NCI-H446 (cell line): ENCODE data around the gene SMPD4.
"Not testable (repeated sequence)": the region's sequence is repeated elsewhere in the genome, so short reads cannot be mapped to it uniquely, and the experiment has no call there.

Experiments
- DNase-seq, 2 experiments: peaks; one replicate each; lab custom pipeline; 2025; lab: John Stamatoyannopoulos, UW

The SMPD4 gene, protein sequence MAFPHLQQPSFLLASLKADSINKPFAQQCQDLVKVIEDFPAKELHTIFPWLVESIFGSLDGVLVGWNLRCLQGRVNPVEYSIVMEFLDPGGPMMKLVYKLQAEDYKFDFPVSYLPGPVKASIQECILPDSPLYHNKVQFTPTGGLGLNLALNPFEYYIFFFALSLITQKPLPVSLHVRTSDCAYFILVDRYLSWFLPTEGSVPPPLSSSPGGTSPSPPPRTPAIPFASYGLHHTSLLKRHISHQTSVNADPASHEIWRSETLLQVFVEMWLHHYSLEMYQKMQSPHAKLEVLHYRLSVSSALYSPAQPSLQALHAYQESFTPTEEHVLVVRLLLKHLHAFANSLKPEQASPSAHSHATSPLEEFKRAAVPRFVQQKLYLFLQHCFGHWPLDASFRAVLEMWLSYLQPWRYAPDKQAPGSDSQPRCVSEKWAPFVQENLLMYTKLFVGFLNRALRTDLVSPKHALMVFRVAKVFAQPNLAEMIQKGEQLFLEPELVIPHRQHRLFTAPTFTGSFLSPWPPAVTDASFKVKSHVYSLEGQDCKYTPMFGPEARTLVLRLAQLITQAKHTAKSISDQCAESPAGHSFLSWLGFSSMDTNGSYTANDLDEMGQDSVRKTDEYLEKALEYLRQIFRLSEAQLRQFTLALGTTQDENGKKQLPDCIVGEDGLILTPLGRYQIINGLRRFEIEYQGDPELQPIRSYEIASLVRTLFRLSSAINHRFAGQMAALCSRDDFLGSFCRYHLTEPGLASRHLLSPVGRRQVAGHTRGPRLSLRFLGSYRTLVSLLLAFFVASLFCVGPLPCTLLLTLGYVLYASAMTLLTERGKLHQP

DNA sequence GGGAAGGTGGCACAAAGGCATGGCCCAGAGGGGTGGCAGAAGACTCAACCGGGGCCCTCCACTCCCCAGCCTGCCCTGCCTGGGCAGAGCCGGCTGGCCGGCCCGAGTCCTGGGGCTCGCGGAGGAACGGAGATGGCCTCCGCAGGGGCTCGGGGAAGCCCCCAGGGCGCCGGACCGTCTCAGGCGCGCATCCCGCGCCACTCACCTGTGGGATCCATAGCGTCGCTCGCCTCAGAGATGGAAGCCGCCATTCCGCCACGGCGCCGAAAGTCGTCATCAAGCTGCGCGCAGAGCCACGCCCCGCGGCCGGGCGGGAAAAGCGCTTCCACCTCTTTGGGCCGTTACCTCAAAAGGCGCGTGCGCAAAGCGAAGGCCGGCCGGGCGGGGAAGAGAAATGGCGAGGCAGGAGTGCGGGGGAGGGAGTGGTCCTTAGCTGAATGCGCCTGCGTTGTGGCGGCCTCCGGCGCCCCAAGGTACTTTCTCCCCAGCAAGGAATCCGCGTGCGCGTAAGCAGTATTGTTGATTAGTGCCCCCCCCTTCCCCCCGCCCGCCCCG is at the start of gene SMPD4:
TSS of gene SMPD4 (minus strand) at position 278 of the 555 bp plus-strand sequence. CDS start 5,010 bp downstream, outside the sequence.
- peak; percentile 90 to 96 for DNase-seq

DNA sequence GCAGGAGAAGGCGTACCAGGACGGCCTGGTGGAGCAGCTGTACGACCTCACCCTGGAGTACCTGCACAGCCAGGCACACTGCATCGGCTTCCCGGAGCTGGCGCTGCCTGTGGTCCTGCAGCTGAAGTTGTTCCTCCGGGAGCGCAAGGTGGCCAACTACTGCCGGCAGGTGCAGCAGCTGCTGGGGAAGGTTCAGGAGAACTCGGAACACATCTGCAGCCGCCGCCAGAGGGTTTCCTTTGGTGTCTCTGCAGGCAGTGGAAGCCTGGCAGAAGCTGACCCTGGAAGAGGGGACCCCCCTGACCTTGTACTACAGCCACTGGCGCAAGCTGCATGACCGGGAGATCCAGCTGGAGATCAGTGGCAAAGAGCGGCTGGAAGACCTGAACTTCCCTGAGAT is 49.5 kb upstream of the SMPD4 start:
- not testable (repeated sequence) for DNase-seq

DNA sequence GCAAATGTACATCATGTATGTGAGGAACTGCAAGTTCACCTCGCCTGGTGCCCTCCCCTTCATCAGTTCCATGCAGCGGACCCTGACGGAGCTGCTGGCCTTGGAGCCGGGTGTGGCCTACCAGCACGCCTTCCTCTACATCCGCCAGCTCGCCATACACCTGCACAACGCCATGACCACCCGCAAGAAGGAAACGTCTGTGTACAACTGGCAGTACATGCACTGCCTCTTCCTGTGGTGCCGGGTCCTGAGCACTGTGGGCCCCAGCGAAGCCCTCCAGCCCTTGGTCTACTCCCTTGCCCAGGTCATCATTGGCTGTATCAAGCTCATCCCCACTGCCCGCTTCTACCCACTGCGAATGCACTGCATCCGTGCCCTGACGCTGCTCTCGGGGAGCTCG is 49.0 kb upstream of the SMPD4 start:
- DNase-seq, result not testable (repeated sequence)

DNA sequence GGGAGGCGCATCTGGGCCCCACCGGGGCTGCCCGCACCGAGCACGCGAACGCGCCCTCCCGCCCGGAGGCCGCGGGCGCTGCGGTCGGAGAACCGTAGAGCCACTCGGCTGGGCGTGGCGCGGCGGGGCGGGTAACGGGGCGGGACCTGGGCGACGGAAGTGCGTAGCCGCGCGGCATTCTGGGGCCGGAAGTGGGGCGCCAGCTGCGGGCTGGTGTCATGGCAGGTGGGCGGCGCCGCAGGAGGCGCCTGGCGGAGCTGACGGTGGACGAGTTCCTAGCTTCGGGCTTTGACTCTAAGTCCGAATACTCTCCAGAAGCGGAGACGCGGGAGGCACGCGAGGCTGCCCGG is 47.7 kb upstream of the SMPD4 start:
- not testable (repeated sequence) for DNase-seq

DNA sequence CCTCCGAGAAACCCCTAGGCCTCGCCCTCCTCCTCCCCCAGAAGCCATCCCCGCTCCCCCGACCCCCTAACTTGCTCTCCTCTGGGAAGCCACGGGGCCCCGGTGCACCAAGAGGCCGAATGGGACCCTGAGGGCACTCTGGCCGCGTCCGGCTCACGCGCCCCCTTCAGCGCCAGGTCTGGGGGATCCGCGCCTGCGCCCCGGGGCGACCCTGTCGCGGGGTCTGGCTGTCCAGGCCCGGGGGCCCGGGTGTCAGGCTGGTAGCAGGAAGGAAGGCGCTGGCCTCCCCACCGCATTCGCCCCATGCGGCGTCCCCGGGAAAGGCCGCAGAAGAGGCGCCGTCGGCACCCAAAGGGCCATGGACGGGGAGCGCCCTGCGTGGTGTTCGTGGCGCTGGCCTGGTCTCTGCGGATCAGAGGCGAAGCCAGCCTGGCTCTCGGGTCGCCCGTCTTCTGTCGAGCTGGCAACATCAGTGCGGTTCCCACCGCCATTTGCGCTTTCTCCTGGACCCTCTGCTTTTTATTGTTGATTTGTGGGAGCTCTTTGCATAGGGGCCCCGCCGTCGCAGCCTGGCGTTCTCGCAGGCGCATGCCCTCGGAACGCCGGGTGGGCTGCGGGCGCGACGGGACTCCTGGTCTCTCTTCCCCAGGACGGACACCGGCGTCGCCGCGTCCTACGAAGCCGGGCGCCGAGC is 47.2 kb upstream of the SMPD4 start:
- DNase-seq, result not testable (repeated sequence)

DNA sequence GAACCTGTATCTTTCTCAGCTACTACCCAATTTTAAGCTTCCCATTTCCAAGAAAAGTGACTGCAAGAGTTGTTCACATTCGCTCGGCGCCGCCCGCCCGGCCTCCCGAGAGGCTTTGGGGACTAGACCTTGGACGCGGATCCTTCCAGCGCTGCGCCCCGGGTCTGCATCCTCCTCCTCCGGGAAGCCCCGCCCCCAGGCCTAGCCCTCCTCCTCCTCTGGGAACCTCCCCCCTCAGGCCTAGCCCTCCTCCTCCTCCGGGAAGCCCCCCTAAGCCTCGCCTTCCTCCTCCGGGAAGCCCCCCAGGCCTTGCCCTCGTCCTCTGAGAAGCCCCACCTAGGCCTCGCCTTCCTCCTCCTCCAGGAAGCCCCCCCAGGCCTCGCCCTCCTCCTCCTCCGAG is 46.6 kb upstream of the SMPD4 start:
- not testable (repeated sequence) for DNase-seq

DNA sequence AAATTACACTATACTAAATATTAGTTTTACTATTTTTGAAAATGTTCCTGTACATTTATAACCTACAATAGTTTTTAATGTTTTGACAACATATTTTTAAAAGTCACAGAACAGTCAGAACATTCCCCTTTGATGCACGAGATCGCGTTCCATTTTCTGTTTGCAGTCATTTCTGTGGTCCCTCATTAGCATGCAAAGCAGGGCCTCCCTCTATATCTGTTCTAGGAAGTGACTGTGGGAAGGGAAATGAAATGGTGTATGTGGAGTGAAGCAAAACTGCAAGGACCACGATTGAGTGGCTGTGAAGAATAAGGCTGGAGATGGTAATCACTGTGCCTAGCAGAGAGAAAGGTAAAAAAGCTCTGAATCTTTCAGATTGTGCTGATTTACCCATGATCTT is 41.1 kb upstream of the SMPD4 start:
- not testable (repeated sequence) for DNase-seq

DNA sequence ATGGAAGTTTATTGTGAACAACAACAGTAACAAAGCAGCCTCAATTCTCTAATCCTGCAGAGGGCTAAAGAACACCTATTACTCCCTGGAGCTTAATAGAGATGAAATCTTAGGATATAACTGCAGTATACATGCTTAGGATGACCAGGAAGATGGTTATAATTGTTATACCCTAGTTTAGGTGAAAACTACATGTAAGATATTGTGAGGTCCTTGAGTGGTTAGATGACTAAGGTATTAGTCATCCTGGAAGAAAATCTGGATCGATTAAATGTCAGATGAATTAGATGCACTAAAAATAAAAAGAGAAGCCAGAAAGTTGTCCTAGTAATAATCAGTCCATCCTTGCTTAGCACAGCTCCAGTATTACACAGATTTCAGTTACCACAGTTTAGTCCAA is 39.1 kb upstream of the SMPD4 start:
- not testable (repeated sequence) for DNase-seq

DNA sequence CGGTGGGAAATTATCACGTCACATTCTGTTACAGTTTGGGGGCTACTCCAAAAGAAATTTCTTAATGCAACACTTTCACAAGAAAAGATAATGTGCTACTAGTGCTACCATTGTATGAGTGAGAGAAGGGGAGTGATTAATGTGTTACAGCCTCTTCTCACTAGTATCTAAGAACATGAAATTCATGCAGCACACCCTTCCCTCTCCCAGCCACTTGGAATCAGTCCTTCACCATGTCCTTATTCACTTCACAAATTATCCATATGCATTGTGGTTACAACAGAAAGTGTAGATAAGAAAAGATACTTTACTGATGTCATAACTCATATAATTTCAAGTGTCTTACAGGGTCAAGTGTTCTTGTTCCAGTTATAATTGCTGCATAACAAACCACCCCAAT is 37.7 kb upstream of the SMPD4 start:
- not testable (repeated sequence) for DNase-seq

DNA sequence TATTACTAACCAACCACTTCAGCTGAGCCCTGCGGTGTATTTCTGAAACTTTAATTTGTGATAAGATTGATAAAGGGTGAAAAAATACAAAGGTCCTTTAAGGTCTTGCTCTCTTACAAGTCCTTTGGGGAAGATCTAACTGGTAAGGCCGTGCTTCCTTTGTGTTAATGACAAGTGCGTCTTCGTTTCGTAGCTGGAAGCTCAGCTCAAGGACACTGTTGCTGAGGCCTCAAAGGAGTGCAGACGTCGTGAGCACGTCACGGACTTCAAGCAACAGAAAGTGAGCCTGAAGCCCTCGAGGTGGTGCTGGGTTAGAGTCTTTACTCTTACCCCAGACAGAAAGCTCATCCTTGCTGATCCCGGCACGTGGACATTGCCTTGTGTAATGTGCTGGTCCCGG is 25.6 kb upstream of the SMPD4 start:
- not testable (repeated sequence) for DNase-seq

DNA sequence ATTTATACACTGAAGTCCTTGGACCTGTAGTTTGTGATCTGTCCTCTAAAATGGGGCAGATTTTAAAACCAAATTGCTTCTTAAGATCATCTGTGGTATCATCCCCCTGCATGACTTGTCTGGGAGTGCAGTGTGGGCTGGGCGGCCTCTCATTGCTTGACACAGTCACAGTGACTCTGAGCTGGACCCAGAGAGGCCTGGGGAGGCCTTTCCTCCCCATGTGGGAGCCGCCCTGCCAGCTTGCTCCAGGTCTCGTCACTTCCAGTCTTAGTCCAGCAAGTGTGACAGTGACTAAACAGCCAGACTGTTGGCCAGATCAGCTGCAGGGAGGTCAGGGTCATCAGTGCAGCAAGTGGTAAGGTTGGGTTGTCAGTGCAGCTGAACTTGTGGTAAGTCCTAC is 21.7 kb upstream of the SMPD4 start:
- not testable (repeated sequence) for DNase-seq

DNA sequence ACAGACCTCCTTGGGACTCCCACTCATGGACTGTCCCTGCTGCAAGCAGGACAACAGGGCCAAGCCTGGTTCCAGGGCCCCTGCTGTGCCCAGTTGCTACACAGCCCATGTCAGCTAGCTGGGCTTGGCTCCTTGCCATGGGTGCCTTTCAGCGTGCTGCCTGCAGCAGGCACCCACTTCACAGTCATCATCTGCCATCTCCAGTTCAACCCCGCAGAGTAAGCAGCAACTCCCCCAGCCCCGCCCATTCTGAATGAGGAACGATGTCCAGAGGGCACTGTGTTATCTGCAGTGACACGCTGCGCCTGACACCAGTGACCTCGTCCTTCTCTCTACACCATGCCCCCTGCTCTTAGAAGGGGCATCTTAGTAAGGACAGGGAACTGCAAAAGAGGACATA is 21.1 kb upstream of the SMPD4 start:
- not testable (repeated sequence) for DNase-seq

DNA sequence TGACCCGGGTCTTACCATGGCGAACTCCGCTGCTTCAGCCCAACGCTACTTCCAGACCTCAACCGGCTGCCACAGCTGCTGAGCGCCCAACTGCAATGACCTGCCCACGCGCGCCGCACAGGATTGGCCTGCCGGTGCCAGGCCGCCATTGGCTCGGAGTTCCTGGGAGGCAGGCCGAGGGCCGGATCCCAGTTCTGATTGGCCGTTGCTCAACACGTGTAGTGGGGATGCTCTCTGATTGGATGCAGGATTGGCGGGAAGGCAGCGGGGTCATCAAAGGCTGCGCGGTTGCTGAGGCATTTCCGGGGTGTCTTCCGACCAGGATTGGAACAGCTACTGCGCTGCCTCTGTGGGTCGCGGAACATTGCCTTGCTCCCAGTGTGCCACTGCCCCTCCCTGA is 16.9 kb upstream of the SMPD4 start, which contains the start of gene TUBA3E:
TSS of gene TUBA3E (minus strand) at position 97 of the 400 bp plus-strand sequence. CDS start at position 18, 79 bp downstream.
- no peak for DNase-seq

DNA sequence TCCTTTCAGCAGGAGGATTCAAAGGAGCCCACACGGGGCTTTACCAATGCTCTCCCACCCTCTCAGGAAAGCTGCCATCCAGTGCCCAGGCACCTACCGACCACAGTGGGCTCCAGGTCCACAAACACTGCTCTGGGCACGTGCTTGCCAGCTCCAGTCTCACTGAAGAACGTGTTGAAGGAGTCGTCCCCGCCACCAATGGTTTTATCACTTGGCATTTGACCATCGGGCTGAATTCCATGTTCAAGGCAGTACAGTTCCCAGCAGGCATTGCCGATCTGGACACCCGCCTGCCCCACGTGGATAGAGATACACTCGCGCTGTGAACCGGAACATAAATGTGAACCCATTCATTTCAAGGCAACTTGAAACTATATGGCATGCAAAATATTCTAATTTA is 14.7 kb upstream of the SMPD4 start:
- not testable (repeated sequence) for DNase-seq

DNA sequence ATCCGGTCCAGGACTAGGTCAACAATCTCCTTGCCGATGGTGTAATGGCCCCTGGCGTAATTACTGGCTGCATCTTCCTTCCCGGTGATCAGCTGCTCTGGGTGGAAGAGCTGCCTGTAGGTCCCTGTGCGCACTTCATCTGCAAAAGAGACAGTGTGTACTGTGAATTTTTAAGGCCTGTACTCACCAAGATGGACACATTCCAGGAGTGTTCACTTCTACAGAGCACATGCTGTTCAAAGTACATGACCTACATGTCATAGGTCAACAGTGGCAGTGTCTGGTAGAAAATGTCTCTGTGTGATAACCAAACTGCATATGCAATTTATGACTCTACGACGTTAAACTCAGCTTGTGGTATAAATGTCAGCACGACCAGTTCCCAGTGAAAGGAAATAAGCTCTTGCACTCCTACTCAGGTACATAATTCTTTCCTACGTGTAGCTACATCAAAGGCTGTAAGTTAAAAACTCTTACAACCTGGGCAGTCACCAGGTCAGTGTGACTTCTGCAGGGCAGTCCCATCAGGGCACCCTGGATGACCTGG is 13.8 kb upstream of the SMPD4 start:
- not testable (repeated sequence) for DNase-seq

DNA sequence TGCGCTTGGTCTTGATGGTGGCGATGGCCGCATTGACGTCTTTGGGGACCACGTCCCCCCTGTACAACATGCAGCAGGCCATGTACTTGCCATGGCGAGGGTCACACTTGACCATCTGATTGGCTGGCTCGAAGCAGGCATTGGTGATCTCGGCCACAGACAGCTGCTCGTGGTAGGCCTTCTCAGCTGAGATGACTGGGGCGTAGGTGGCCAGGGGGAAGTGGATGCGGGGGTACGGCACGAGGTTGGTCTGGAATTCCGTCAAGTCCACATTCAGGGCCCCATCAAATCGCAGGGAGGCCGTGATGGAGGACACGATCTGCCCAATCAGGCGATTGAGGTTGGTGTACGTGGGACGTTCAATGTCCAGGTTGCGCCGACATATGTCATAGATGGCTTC is 12.4 kb upstream of the SMPD4 start:
- not testable (repeated sequence) for DNase-seq

DNA sequence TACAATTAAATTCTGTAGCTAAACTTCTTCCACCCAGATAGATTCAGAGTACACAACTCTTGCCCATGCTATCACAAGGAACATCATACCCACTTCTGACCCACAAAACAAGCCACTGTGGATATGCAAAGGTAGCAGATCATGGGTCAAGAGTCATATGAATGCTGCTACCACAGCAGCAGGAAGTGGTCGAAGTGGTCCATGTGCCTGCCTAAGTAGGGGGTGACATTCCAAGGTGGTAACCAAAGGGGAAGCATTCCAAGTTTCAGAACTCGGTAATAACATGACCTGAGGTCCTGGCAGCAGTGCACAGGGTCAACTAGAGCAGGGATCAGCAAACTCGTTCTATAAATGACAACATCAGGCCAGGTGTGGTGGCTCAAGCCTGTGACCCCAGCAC is 11.0 kb upstream of the SMPD4 start:
- not testable (repeated sequence) for DNase-seq

DNA sequence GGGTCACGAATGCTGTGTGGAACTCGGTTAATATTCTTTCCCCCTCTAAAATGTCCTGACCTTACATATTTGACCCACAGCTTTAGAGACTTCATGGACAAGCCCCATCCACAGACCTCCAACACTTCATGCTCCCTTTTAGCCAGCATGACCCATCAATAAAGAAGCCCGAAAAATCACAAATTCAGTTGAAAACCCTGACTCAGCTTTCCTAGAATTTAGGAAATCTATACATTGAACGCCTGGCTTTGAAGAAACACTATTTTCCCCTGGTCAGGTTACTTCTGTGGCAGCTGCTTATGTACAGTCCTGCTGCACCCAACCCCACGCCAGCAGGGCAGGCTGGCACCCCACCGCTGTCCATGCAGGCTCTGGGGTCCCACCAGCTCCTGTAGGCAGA is 9.9 kb upstream of the SMPD4 start:
- not testable (repeated sequence) for DNase-seq

DNA sequence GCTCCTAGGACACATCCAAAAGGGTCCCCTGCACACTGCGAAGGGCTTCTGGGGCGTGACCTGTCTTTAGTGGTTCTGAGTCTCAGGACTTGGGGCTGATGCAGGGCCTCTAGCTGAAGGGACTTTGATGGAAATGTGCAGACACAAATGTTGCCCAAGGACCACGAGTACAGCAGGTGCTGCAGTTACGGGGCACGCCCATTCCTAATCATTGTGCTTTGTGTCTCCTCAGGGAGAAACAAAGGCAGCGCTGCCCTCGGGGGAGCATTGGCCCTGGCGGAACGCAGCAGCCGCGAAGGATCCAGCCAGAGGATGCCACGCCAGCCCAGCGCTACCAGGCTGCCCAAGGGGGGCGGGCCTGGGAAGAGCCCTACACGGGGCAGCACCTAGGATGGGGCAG is 8.8 kb upstream of the SMPD4 start:
- DNase-seq, result no peak

DNA sequence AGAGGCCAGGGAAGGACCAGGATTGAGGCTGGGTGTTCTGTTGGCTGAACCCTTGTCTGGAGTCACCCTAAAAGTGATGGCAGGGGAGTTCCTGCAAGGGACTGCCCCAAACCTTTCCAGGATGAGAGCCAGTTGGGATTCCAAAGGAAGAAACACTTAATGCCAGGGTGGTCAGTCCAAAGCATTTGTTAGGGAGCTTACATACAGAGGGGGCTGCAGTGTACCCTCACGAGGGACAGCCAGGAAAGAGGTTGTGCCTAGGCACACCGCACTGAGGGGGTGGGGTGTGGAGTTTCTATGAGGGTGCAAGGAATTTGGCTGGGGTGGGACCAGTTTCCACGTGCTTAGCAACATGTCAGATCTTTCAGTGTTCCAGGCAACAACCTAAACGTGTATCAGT is 7.6 kb upstream of the SMPD4 start:
- DNase-seq, result not testable (repeated sequence)
